ENCODE results near the gene MGAT1.

GRCh38 chr5:180810210-180810958, 7.8 kb upstream of the MGAT1 start:
- TF ChIP-seq, protein P1, sequence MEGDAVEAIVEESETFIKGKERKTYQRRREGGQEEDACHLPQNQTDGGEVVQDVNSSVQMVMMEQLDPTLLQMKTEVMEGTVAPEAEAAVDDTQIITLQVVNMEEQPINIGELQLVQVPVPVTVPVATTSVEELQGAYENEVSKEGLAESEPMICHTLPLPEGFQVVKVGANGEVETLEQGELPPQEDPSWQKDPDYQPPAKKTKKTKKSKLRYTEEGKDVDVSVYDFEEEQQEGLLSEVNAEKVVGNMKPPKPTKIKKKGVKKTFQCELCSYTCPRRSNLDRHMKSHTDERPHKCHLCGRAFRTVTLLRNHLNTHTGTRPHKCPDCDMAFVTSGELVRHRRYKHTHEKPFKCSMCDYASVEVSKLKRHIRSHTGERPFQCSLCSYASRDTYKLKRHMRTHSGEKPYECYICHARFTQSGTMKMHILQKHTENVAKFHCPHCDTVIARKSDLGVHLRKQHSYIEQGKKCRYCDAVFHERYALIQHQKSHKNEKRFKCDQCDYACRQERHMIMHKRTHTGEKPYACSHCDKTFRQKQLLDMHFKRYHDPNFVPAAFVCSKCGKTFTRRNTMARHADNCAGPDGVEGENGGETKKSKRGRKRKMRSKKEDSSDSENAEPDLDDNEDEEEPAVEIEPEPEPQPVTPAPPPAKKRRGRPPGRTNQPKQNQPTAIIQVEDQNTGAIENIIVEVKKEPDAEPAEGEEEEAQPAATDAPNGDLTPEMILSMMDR (conservative IDR thresholded peaks at IDR 0.05 in 1 of 2, IDR thresholded peaks at IDR 0.05 in 1 of 2; ENCODE audit: extremely low read depth in 1 of 2, insufficient read depth in 1 of 2, low read depth in 1 of 2, low read length in 2 of 2) = no peak
- no peak for TF ChIP-seq EZH2 (IDR thresholded peaks at IDR 0.05; ENCODE audit: borderline replicate concordance, low read length)

Measured in mammary epithelial cell (primary cell).